Karpas-422 (cell line): ENCODE results near the gene GNG12. TPM values are rescaled to one million over a fixed set of nuclear protein-coding genes. Genes with fewer than 3 reads are reported as not detected.

ENCODE experiments used
- DNase-seq: peaks from one replicate; pipeline ENCODE4 v3.0.0-alpha.2; 2015
- H2AFZ ChIP-seq: fragments of 200-600 bp; sonication (generic); 2 replicates; pipeline ENCODE4 v1.6.1; 2014; ENCODE audit warnings: antibody characterized with exemption, low read length, mixed read lengths
- H3K27ac ChIP-seq: fragments of 200-600 bp; sonication (generic); 2 replicates; pipeline ENCODE4 v1.5.1; 2014; ENCODE audit warnings: mild to moderate bottlenecking, low read length, moderate library complexity
- H3K27me3 ChIP-seq: fragments of 200-600 bp; sonication (generic); 2 replicates; pipeline ENCODE4 v1.6.1; 2014; ENCODE audit warnings: low read length, mixed read lengths
- H3K36me3 ChIP-seq: fragments of 200-600 bp; sonication (generic); 2 replicates; pipeline ENCODE4 v1.6.1; 2014; ENCODE audit warnings: low read length, mixed read lengths; ENCODE audit not compliant: insufficient read depth
- H3K4me1 ChIP-seq: fragments of 200-600 bp; sonication (generic); 2 replicates; pipeline ENCODE4 v1.6.1; 2014; ENCODE audit warnings: mild to moderate bottlenecking, low read length, mixed read lengths
- H3K4me2 ChIP-seq: fragments of 200-600 bp; sonication (generic); 2 replicates; pipeline ENCODE4 v1.6.1; 2014; ENCODE audit warnings: low read length, low read depth, mild to moderate bottlenecking; ENCODE audit not compliant: poor library complexity, severe bottlenecking
- H3K4me3 ChIP-seq: fragments of 200-600 bp; sonication (generic); 2 replicates; pipeline ENCODE4 v1.5.1; 2014; ENCODE audit warnings: mild to moderate bottlenecking, antibody characterized with exemption, low read length, mixed read lengths
- H3K79me2 ChIP-seq: fragments of 200-600 bp; sonication (generic); 2 replicates; pipeline ENCODE4 v1.6.1; 2014; ENCODE audit warnings: mild to moderate bottlenecking, low read length, mixed read lengths
- H3K9ac ChIP-seq: fragments of 200-600 bp; sonication (generic); 2 replicates; pipeline ENCODE4 v1.6.0; 2014; ENCODE audit warnings: low read length
- H3K9me2 ChIP-seq: fragments of 200-600 bp; sonication (generic), shearing (Covaris generic); replicated peaks from 2 replicates; pipeline ENCODE4 v1.6.0; 2014; ENCODE audit warnings: mild to moderate bottlenecking, low read length, moderate library complexity; ENCODE audit not compliant: insufficient read depth
- H3K9me3 ChIP-seq: fragments of 300-700, 200-600 bp; sonication (generic); 2 replicates; pipeline ENCODE4 v1.6.1; 2014; ENCODE audit warnings: low read length, mixed read lengths
- H4K20me1 ChIP-seq: fragments of 200-600 bp; sonication (generic); 2 replicates; pipeline ENCODE4 v1.6.1; 2014; ENCODE audit warnings: mild to moderate bottlenecking, antibody characterized with exemption, low read length, low read depth; ENCODE audit not compliant: insufficient read depth
- total RNA-seq: library from RNA; depleted of rRNA; stranded (reverse); fragments of >200 nt; shearing (Covaris generic); gene quantifications from 2 replicates; pipeline ENCODE4 v1.2.3, GENCODE V29; 2014; ENCODE audit warnings: low replicate concordance

The GNG12 gene
- total RNA-seq, 1 experiment from 2014 or later, result not detected

- H3K9ac ChIP-seq, result no peak overlapping the region
- DNase-seq, result no peak
- peaks cover 20% of the 10 kb centered on the region for H3K4me1 ChIP-seq
- no peak overlapping the region for H2AFZ ChIP-seq
- H3K4me2 ChIP-seq, result no peak overlapping the region
- no peaks in the 10 kb centered on the region for H3K27me3 ChIP-seq
- H3K9me2 ChIP-seq, result no peaks in the 10 kb centered on the region
- peaks cover 17% of the 10 kb centered on the region for H3K36me3 ChIP-seq
- no peak overlapping the region for H3K27ac ChIP-seq
- peaks cover 4% of the 10 kb centered on the region; the same call in 1 of the 2 replicates for H4K20me1 ChIP-seq
- no peaks in the 10 kb centered on the region for H3K9me3 ChIP-seq
- H3K79me2 ChIP-seq, result no peaks in the 10 kb centered on the region
- no peak overlapping the region for H3K4me3 ChIP-seq
Observed at GRCh38 chr1:67688526-67689219, 144.6 kb downstream of the GNG12 start.

- Histone ChIP-seq H2AFZ (no peak overlapping the region), H3K4me1 (peaks cover 24% of the 10 kb centered on the region), H3K79me2 (no peaks in the 10 kb centered on the region), H3K9me3 (no peaks in the 10 kb centered on the region), H3K27ac (no peak overlapping the region), H3K27me3 (no peaks in the 10 kb centered on the region), H3K4me3 (no peak overlapping the region), H3K9me2 (no peaks in the 10 kb centered on the region), H3K9ac (no peak overlapping the region), H3K36me3 (peaks cover 17% of the 10 kb centered on the region), H4K20me1 (peaks cover 4% of the 10 kb centered on the region; the same call in 1 of the 2 replicates), H3K4me2 (no peak overlapping the region)
- no peak for DNase-seq
Observed at GRCh38 chr1:67687649-67688048, 145.6 kb downstream of the GNG12 start.

- H3K9me3 ChIP-seq, result no peaks in the 10 kb centered on the region
- peak overlapping the region; percentile 91 for H3K4me2 ChIP-seq
- no peak overlapping the region for H2AFZ ChIP-seq
- no peaks in the 10 kb centered on the region for H3K27me3 ChIP-seq
- peaks cover 26% of the 10 kb centered on the region for H3K4me1 ChIP-seq
- no peak overlapping the region for H3K9ac ChIP-seq
- peak overlapping the region; percentile 87 for H3K4me3 ChIP-seq
- H3K79me2 ChIP-seq, result no peaks in the 10 kb centered on the region
- H3K27ac ChIP-seq, result no peak overlapping the region
- peaks cover 4% of the 10 kb centered on the region; the same call in 1 of the 2 replicates for H4K20me1 ChIP-seq
- H3K9me2 ChIP-seq, result no peaks in the 10 kb centered on the region
- peaks cover 17% of the 10 kb centered on the region for H3K36me3 ChIP-seq
- no peak for DNase-seq
Observed at GRCh38 chr1:67687198-67687545, 146.1 kb downstream of the GNG12 start.

GRCh38 chr1:67686267-67687197, 146.7 kb downstream of the GNG12 start:
- peaks cover 17% of the 10 kb centered on the region for H3K36me3 ChIP-seq

GRCh38 chr1:67685558-67686266, 147.6 kb downstream of the GNG12 start:
- Histone ChIP-seq H3K9me2 (no peaks in the 10 kb centered on the region), H3K36me3 (peaks cover 17% of the 10 kb centered on the region), H3K79me2 (no peaks in the 10 kb centered on the region), H3K4me3 (peak overlapping the region; percentile 87), H3K27ac (peak overlapping the region; percentile 31; the same call in 1 of the 2 replicates), H2AFZ (peak overlapping the region; percentile 38), H4K20me1 (peaks cover 4% of the 10 kb centered on the region; the same call in 1 of the 2 replicates), H3K4me1 (peaks cover 26% of the 10 kb centered on the region), H3K9me3 (no peaks in the 10 kb centered on the region), H3K27me3 (no peaks in the 10 kb centered on the region), H3K4me2 (peak overlapping the region; percentile 91), H3K9ac (peak overlapping the region; percentile 90)
- DNase-seq, result peak; percentile 74

More at GRCh38 chr1:67686267-67687197, 146.7 kb downstream of the GNG12 start:
- H3K79me2 ChIP-seq, result no peaks in the 10 kb centered on the region
- H4K20me1 ChIP-seq, result peaks cover 4% of the 10 kb centered on the region; the same call in 1 of the 2 replicates
- H3K4me3 ChIP-seq, result peak overlapping the region; percentile 87
- no peaks in the 10 kb centered on the region for H3K27me3 ChIP-seq
- no peak overlapping the region for H3K27ac ChIP-seq
- DNase-seq, result peak; percentile 77
- peak overlapping the region; percentile 91 for H3K4me2 ChIP-seq
- H3K9me2 ChIP-seq, result no peaks in the 10 kb centered on the region
- peak overlapping the region; percentile 90 for H3K9ac ChIP-seq
- H3K4me1 ChIP-seq, result peaks cover 26% of the 10 kb centered on the region
- H3K9me3 ChIP-seq, result no peaks in the 10 kb centered on the region
- no peak overlapping the region; the same call in 1 of the 2 replicates for H2AFZ ChIP-seq

GRCh38 chr1:67685067-67685557, 148.2 kb downstream of the GNG12 start, which contains the start of gene GADD45A:
GADD45A (plus strand) TSS chr1:67685201; CDS start chr1:67685495, 294 bp downstream.
- Histone ChIP-seq H4K20me1 (peaks cover 4% of the 10 kb centered on the region; the same call in 1 of the 2 replicates), H3K4me1 (peaks cover 26% of the 10 kb centered on the region), H3K36me3 (peaks cover 17% of the 10 kb centered on the region), H3K79me2 (no peaks in the 10 kb centered on the region), H3K4me3 (peak within 1 kb of the TSS; percentile 87), H3K9me2 (no peaks in the 10 kb centered on the region), H3K9me3 (no peaks in the 10 kb centered on the region), H3K9ac (peak within 1 kb of the TSS; percentile 90), H3K27me3 (no peaks in the 10 kb centered on the region), H2AFZ (peak within 1 kb of the TSS; percentile 38), H3K27ac (peak within 1 kb of the TSS; percentile 31; the same call in 1 of the 2 replicates), H3K4me2 (peak within 1 kb of the TSS; percentile 91)
- peak; percentile 99 for DNase-seq

GRCh38 chr1:67684526-67685066, 148.7 kb downstream of the GNG12 start:
- H2AFZ ChIP-seq, result no peak overlapping the region
- no peaks in the 10 kb centered on the region for H3K79me2 ChIP-seq
- no peaks in the 10 kb centered on the region for H3K9me3 ChIP-seq
- peak overlapping the region; percentile 5; the same call in 1 of the 2 replicates for H3K4me3 ChIP-seq
- no peaks in the 10 kb centered on the region for H3K9me2 ChIP-seq
- no peaks in the 10 kb centered on the region for H3K27me3 ChIP-seq
- no peak overlapping the region for H3K27ac ChIP-seq
- peak overlapping the region; percentile 40 for H3K4me2 ChIP-seq
- H4K20me1 ChIP-seq, result peaks cover 4% of the 10 kb centered on the region; the same call in 1 of the 2 replicates
- peaks cover 17% of the 10 kb centered on the region for H3K36me3 ChIP-seq
- H3K9ac ChIP-seq, result no peak overlapping the region
- no peak for DNase-seq
- peaks cover 26% of the 10 kb centered on the region for H3K4me1 ChIP-seq
